Spleen (tissue), 11 donors: ENCODE results near the gene FMC1. TPM values are rescaled to one million over a fixed set of nuclear protein-coding genes. Genes with fewer than 3 reads are reported as not detected.

Experiments used
- DNase-seq: peaks from one replicate; pipeline ENCODE4 v3.0.0-alpha.2; 2020
- H3K27ac ChIP-seq, 8 donors: fragments of 200-600 bp; sonication (generic) in 7 of 8; 1 replicate in 4 of 8; 2 replicates in 4 of 8; pipeline versions ENCODE4 v1.5.0 to v1.8.0; 2016 to 2021; ENCODE audit warnings: inconsistent platforms in 4 of 8, mild to moderate bottlenecking in 4 of 8, moderate library complexity in 1 of 8
- H3K27me3 ChIP-seq, 7 donors: fragments of 200-600 bp; sonication (generic) in 6 of 7; replicated peaks in 1 of 7; 1 replicate in 4 of 7; 2 replicates in 3 of 7; pipeline versions ENCODE4 v1.5.0 to v1.8.0; 2016 to 2021; ENCODE audit warnings: inconsistent platforms in 3 of 7, mild to moderate bottlenecking in 1 of 7
- H3K36me3 ChIP-seq, 6 donors: fragments of 200-600 bp; sonication (generic) in 5 of 6; 1 replicate in 4 of 6; 2 replicates in 2 of 6; pipeline versions ENCODE4 v1.5.0 to v1.8.0; 2016 to 2021; ENCODE audit warnings: inconsistent platforms in 2 of 6
- H3K4me1 ChIP-seq, 6 donors: fragments of 200-600 bp; sonication (generic) in 5 of 6; 1 replicate in 3 of 6; 2 replicates in 3 of 6; pipeline versions ENCODE4 v1.5.0 to v1.8.0; 2016 to 2021; ENCODE audit warnings: inconsistent platforms in 3 of 6
- H3K4me3 ChIP-seq, 8 donors: fragments of 200-600 bp; sonication (generic) in 7 of 8; 1 replicate in 4 of 8; 2 replicates in 4 of 8; pipeline versions ENCODE4 v1.5.0 to v1.8.0; 2016 to 2021; ENCODE audit warnings: inconsistent platforms in 4 of 8, mild to moderate bottlenecking in 4 of 8, moderate library complexity in 2 of 8
- H3K9me3 ChIP-seq, 8 donors: fragments of 200-600 bp; sonication (generic) in 7 of 8; 1 replicate in 4 of 8; 2 replicates in 4 of 8; pipeline versions ENCODE4 v1.5.0 to v1.8.0; 2016 to 2021; ENCODE audit warnings: inconsistent platforms in 4 of 8
- POLR2A ChIP-seq, 3 donors: fragments of 450-650 bp; IDR thresholded peaks; one replicate each; pipeline ENCODE4 v1.5.1; 2017; ENCODE audit warnings: antibody characterized with exemption in 3 of 3, mild to moderate bottlenecking in 1 of 3
- POLR2AphosphoS5 ChIP-seq, 3 donors: sonication (generic); formaldehyde crosslinking; IDR thresholded peaks; one replicate each; pipeline ENCODE4 v1.5.1; 2017; ENCODE audit warnings: antibody characterized with exemption in 3 of 3
- WGBS, 5 donors: extraction: QIAGEN DNeasy Blood & Tissue Kit in 3 of 5; methylation state at CpG; one replicate each; pipeline versions ENCODE4 v1.1.5 to v1.1.7; 2013 to 2018; 5-methylcytosine and 5-hydroxymethylcytosine counted together
- intact Hi-C: fragments of 100-400 bp; cut with DNase I; formaldehyde crosslinking; loops from one replicate; pipeline ENCODE4 v1.15.0; 2023; ENCODE audit warnings: low total_unique reads
- polyA plus RNA-seq, 3 donors: library from polyadenylated mRNA; stranded (reverse); fragments of 200-250 nt; gene quantifications; one replicate each; pipeline ENCODE4 v1.2.1, GENCODE V29; 2013
- small RNA-seq, 4 donors: library from RNA; depleted of rRNA; stranded (forward); fragments of <200 nt; gene quantifications; one replicate each; pipeline ENCODE3, GENCODE V24; 2016
- total RNA-seq, 7 donors: library from RNA; depleted of rRNA in 3 of 7; stranded (reverse); fragments of >200 nt in 3 of 7; fragmentation: NEBNext Ultra II Directional in 4 of 7; extraction: Animal tissue kit (Norgen Biotek cat#: 25700) in 4 of 7; gene quantifications; one replicate each; pipeline versions ENCODE4 v1.1.0 to v1.2.1, GENCODE V29; 2016 to 2021
- TF ChIP-seq, protein P1 (sequence below), 11 experiments: fragments of 200-600 bp in 7 of 11; fragments of 450-650 bp in 4 of 11; sonication (generic) in 4 of 11; IDR thresholded peaks in 8 of 11; conservative IDR thresholded peaks in 3 of 11; 1 replicate in 7 of 11; 2 replicates in 4 of 11; pipeline versions ENCODE4 v1.4.0 to v1.8.0; 2016 to 2021; ENCODE audit warnings: antibody characterized with exemption in 11 of 11, inconsistent platforms in 4 of 11, mild to moderate bottlenecking in 1 of 11
- donor health status: healthy with polysubstance abuse.
- donor health status: DM: no; HTN: no; CAD: no; lungs with moderate emphysema.
- donor health status: DM: no; HTN: no; CAD: no.
- donor health status: Bipolar disorder and iron deficiency.
- donor health status: healthy.
- donor health status: DM: no; HTN: no; CAD: no.
- donor health status: DM: yes; HTN: yes; CAD: no.

FMC1 gene
- total and polyA plus RNA-seq, 10 donors: 4.3 to 26.2 (median 11.8) TPM

DNA sequence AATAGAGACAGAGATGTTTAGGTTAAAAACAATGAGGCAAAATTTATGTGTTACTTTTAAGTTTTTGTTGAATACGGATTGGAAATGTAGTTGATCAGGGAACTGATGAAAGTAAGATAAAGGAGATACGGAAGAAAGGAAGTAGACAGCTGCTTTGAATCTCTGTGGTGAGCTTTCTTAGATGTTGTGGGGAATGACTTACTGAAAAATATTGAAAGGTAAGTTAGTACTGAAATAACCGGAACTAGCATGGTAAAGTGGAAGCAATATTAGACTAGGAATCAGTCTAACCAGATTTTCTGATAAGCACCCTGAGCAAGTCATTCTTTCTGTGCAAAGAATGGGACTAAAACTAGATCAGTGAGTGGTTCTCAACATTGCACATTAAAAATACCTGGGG lies 53.4 kb downstream of the FMC1 start:
- intact Hi-C loops: no loop called here
- no peak for DNase-seq
- 61 to 81% (median 68%) methylated on average over 3 of the region's 3 CpGs for WGBS, 5 donors
- peaks cover 0 to 38% (median 8%) of the 10 kb centered on the region in 6 donors for H3K4me1 ChIP-seq
- H3K9me3 ChIP-seq: no peaks in the 10 kb centered on the region
- peaks cover 0 to 98% (median 41%) of the 10 kb centered on the region in 6 donors for H3K36me3 ChIP-seq
- H3K27me3 ChIP-seq: no peaks in the 10 kb centered on the region
- H3K27ac ChIP-seq: no peak overlapping the region
- H3K4me3 ChIP-seq: no peak overlapping the region
- TF ChIP-seq POLR2AphosphoS5 (IDR thresholded peaks at IDR 0.05): no peak
- TF ChIP-seq, protein P1, sequence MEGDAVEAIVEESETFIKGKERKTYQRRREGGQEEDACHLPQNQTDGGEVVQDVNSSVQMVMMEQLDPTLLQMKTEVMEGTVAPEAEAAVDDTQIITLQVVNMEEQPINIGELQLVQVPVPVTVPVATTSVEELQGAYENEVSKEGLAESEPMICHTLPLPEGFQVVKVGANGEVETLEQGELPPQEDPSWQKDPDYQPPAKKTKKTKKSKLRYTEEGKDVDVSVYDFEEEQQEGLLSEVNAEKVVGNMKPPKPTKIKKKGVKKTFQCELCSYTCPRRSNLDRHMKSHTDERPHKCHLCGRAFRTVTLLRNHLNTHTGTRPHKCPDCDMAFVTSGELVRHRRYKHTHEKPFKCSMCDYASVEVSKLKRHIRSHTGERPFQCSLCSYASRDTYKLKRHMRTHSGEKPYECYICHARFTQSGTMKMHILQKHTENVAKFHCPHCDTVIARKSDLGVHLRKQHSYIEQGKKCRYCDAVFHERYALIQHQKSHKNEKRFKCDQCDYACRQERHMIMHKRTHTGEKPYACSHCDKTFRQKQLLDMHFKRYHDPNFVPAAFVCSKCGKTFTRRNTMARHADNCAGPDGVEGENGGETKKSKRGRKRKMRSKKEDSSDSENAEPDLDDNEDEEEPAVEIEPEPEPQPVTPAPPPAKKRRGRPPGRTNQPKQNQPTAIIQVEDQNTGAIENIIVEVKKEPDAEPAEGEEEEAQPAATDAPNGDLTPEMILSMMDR (IDR thresholded peaks at IDR 0.05 in 8 of 11, conservative IDR thresholded peaks at IDR 0.05 in 3 of 11): no peak
- no peak for TF ChIP-seq POLR2A (IDR thresholded peaks at IDR 0.05)

Small RNA genes lying within 50 kb of the gene (small RNA-seq; reads per million reads assigned to genes)
- gene RNU6-206P: 0 reads per million in 4 donors

Other genes with a start within 250 kb of the FMC1 start
- 10 to 100 TPM; 53.4 to 82.4 (median 68.3) TPM for gene ZC3HAV1, start 231.6 kb upstream of the FMC1 start, total RNA-seq
- gene ZC3HAV1, start 231.6 kb upstream of the FMC1 start, polyA plus RNA-seq: 10 to 100 TPM; 12.7 to 19.0 (median 13.0) TPM
- gene UBN2, start 110.1 kb upstream of the FMC1 start, total RNA-seq: 10 to 100 TPM; 14.6 to 23.4 (median 19.1) TPM
- 1 to 10 TPM; 1.2 to 2.0 (median 1.3) TPM for gene UBN2, start 110.1 kb upstream of the FMC1 start, polyA plus RNA-seq
- gene LUC7L2, start 18.6 kb downstream of the FMC1 start, total RNA-seq: 100 to 1,000 TPM in 1 of 7 donors, 10 to 100 TPM in 6; 75.0 to 105 (median 84.8) TPM
- gene LUC7L2, start 18.6 kb downstream of the FMC1 start, polyA plus RNA-seq: 10 to 100 TPM; 34.0 to 48.4 (median 40.2) TPM
- gene KLRG2, start 142.3 kb downstream of the FMC1 start, total RNA-seq: not detected
- under 1 TPM in 1 of 3 donors, not detected in 2; 0.03 TPM for gene KLRG2, start 142.3 kb downstream of the FMC1 start, polyA plus RNA-seq
- gene CLEC2L, start 182.3 kb downstream of the FMC1 start, total RNA-seq: not detected
- under 1 TPM in 1 of 3 donors, not detected in 2; 0.11 TPM for gene CLEC2L, start 182.3 kb downstream of the FMC1 start, polyA plus RNA-seq